ENCODE measurements around the gene CNGA1.
"Not testable (repeated sequence)": the region's sequence is repeated elsewhere in the genome, so short reads cannot be mapped to it uniquely, and the experiment has no call there.

Gene CNGA1

GRCh38 chr4:47954245-47954644 lies 62.2 kb downstream of the CNGA1 start:
- no peak for DNase-seq

GRCh38 chr4:47945930-47946726 lies 70.4 kb downstream of the CNGA1 start:
- DNase-seq: no peak

- peak; percentile 41 for DNase-seq
Measured at GRCh38 chr4:47942081-47942819, 74.2 kb downstream of the CNGA1 start.

GRCh38 chr4:47939456-47939855 lies 77.0 kb downstream of the CNGA1 start:
- no peak for DNase-seq

- no peak for DNase-seq
Measured at GRCh38 chr4:47936336-47936735, 80.1 kb downstream of the CNGA1 start.

GRCh38 chr4:47933840-47934239 lies 82.6 kb downstream of the CNGA1 start:
- peak; percentile 37 for DNase-seq

GRCh38 chr4:47930971-47931804 lies 85.3 kb downstream of the CNGA1 start:
- DNase-seq: no peak

GRCh38 chr4:47929682-47930201 lies 86.7 kb downstream of the CNGA1 start:
- no peak for DNase-seq

GRCh38 chr4:47926667-47927258 lies 89.7 kb downstream of the CNGA1 start:
- peak; percentile 64 for DNase-seq

- not testable (repeated sequence) for DNase-seq
Measured at GRCh38 chr4:47923261-47923608, 93.2 kb downstream of the CNGA1 start.

GRCh38 chr4:47922436-47923260 lies 93.8 kb downstream of the CNGA1 start:
- DNase-seq: not testable (repeated sequence)

GRCh38 chr4:47917163-47917562 lies 99.3 kb downstream of the CNGA1 start:
- DNase-seq: not testable (repeated sequence)

GRCh38 chr4:47915378-47915777 lies 101.1 kb downstream of the CNGA1 start:
- no peak for DNase-seq

- DNase-seq: no peak
Measured at GRCh38 chr4:47914926-47915237, 101.6 kb downstream of the CNGA1 start.

- DNase-seq: peak; percentile 98
Measured at GRCh38 chr4:47914220-47914925, 102.1 kb downstream of the CNGA1 start, which contains the start of gene NFXL1. TSS of gene NFXL1 (minus strand) at chr4:47914583. CDS start at chr4:47914203, 380 bp downstream.

GRCh38 chr4:47913861-47914219 lies 102.6 kb downstream of the CNGA1 start:
- peak; percentile 73 for DNase-seq

- DNase-seq: no peak
Measured at GRCh38 chr4:47913330-47913729, 103.2 kb downstream of the CNGA1 start.

GRCh38 chr4:47907089-47907646 lies 109.3 kb downstream of the CNGA1 start:
- no peak for DNase-seq

- peak; percentile 35 for DNase-seq
Measured at GRCh38 chr4:47899639-47900038, 116.8 kb downstream of the CNGA1 start.

GRCh38 chr4:47891928-47892327 lies 124.6 kb downstream of the CNGA1 start:
- DNase-seq: no peak
